Kasumi-1 (cell line): Measurements from ENCODE around the gene CAND2.

Source experiments
- DNase-seq, 2 experiments: peaks; one replicate each; lab custom pipeline; 2025; lab: John Stamatoyannopoulos, UW

CAND2 gene

DNA sequence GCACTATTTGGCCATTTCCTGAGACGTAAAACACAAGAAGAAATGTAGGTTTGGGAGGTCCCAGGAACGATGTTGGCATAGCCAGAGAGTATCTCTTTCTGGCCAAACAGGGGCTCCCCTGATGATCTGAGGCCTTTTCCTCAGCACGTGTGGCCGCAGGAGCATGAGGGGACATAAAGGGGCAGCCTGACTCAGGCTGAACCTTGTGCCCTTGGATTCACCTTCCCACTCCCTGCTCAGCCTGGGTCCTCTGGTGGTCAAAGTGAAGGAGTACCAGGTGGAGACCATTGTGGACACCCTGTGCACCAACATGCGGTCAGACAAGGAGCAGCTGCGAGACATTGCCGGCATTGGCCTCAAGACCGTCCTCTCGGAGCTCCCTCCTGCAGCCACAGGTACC lies 10.6 kb downstream of the CAND2 start:
- DNase-seq = no peak

DNA sequence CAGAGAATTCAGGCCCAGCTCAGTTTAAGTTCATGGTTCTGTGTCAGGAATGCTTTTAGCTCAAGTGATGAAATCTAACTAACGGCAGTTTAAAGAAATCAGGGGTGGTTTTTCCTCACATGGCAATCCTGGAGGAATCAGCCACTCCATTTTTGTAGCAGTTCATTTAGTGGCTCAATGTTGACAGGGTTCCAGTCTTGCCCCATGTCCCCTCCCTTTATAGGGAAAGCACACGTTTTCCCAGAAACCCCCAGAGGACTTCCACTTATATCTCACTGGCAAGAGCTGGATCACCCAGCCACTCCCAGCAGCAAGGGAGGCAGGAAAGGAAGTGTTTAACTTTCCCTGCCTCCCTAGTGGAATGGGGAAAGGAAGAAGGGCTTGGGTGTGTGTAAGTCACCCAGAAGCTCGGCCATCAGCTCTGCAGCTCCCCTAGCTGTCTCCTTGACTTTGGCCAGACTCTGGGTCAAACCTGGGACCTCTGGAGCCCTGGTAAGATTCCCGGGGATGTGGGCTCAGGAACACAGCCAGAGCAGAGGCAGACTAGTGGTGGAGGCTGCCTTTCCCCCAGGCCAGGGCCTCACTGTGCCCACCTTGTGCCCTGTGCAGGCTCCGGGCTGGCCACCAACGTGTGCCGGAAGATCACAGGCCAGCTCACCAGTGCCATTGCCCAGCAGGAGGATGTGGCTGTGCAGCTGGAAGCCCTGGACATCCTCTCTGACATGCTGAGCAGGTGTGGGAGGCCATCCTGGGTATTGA lies 11.3 kb downstream of the CAND2 start:
- DNase-seq = no peak

DNA sequence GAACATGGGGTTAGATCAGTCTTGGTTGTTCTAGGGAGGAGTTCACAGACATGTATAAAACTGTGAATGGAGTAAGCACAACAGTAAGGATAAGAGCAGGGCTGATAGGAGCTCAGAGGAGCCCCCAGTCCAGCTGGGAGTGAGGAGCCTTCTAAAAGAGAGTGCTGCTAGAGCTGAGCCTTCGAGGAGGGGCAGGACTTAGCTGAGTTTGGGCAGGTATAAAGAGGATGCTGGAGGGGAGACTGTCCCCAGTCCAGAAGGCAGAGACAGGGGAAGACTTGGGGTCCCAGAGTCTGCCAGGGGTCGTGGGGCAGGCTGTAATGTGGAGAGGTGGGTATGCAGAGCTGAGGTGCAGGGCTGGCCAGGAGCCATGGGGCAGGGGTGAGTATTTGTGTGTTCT lies 12.1 kb downstream of the CAND2 start:
- no peak for DNase-seq

GRCh38 chr3:12809001-12809400 lies 12.5 kb downstream of the CAND2 start:
- no peak for DNase-seq

DNA sequence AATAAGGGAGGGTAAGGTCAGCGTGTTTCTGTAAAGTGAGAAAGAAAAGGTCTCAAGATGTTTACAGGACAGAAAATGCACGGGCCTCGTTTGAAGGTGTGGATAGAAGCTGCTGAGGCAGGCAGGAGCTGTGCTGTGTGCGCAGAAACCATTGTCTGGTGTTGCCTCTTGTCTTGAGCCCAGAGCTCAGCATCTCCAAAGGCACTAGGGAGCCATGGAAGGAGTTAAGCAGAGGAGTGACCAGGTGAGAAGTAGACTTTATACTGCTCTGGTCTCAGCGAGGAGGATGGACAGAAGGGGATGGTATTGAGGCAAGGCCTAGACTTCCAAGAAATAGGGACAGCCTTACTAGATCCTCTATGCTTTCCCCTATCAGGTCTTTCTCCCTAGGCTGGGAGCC lies 13.0 kb downstream of the CAND2 start:
- DNase-seq = no peak

DNA sequence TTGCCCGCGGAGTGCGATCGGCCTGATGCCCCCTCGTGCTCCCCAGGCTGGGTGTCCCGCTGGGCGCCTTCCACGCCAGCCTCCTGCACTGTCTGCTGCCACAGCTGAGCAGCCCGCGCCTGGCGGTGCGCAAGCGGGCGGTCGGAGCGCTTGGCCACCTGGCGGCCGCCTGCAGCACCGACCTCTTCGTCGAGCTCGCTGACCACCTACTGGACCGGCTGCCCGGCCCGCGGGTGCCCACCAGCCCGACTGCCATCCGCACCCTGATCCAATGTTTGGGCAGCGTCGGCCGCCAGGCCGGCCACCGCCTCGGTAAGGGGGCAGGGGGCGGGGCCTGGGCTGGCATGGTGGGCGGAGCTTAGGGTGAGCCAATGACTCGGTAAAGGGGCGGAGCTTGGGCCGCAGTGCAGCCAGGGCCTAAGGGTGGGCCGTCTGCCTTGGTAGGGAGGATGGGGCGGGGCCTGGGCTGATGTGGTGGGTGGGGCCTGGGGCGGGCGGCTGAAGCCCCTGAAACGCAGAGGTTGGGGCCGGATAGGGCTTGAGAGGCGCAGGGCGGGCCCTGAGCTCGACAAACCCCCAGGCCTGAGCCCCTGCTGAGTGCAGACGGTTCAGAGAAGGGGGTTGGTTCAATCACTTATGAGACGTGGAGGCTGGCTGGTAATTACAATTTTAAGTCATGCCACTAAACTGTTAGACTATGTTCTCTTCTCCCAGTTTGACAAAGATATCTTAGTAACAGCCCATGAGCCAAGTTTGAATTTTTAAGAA lies 13.7 kb downstream of the CAND2 start:
- DNase-seq = peak; percentile 85 to 93

GRCh38 chr3:12810961-12811360 lies 14.5 kb downstream of the CAND2 start:
- no peak for DNase-seq

DNA sequence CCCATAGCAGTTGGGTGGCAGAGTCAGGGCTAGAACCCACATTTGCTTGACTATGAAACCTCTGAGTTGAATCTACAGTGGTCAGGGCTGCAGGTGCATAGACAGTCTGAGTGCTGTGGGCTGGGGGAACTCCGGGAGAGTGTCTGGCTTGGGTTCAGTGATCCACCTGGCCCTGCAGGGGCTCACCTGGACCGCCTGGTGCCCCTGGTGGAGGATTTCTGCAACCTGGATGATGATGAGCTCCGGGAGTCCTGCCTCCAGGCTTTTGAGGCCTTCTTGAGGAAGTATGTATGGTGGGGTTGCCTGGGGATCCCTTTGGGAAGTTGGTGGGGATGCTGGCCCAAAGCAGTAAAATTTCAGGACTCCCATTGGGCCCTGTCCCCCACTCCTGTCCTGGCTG lies 16.3 kb downstream of the CAND2 start:
- DNase-seq = no peak

GRCh38 chr3:12813967-12814366 lies 17.5 kb downstream of the CAND2 start:
- DNase-seq = no peak

DNA sequence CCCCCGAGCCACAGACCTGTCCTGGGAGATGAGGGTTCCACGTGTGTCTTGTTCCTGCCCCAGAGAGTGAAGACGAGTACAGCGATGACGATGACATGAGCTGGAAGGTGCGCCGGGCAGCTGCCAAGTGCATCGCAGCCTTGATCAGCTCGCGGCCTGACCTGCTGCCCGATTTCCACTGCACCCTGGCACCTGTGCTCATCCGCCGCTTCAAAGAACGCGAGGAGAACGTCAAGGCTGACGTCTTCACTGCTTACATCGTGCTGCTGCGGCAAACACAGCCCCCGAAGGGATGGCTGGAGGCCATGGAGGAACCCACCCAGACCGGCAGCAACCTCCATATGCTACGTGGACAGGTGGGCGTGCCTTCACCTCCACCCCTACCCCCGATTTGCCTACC lies 18.6 kb downstream of the CAND2 start:
- DNase-seq = no peak

DNA sequence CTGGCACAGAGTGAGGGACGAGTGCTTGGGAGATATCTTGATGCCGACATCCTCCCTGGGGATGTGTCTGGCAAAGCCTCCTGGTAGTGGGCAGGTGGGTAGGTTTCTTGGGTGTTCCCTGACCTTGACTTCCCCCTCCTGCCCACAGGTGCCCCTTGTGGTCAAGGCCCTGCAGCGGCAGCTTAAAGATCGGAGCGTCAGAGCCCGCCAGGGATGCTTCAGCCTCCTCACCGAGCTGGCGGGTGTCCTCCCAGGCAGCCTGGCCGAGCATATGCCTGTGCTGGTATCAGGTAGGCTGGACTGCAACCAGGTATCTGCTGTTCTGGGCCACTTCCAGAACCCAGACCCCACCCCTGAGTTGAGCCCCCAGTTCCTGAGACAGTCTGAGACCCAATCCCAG lies 19.2 kb downstream of the CAND2 start:
- DNase-seq = no peak

GRCh38 chr3:12816521-12817342 lies 20.3 kb downstream of the CAND2 start:
- DNase-seq = no peak

GRCh38 chr3:12817343-12817710 lies 20.8 kb downstream of the CAND2 start:
- DNase-seq = peak; percentile 13 to 23

DNA sequence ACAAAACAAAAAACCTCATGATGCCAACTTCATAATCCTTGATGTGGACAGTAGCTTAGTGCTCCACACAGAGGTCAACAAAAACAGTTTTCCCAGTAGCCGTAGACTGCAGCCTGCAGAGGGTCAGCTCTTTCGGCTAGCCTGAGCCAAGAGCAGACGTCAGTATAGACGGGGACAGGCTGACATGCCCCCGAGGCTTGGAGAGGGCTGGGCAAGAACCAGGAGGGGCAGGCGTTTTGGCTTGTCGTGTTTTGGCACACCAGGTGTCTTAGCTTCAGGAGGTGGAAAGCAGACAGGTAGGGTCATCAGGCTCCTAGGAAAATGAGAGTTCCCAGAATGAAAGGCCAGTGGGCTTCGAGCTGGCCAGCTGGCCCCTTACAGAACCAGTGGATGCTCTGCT lies 21.8 kb downstream of the CAND2 start:
- no peak for DNase-seq

DNA sequence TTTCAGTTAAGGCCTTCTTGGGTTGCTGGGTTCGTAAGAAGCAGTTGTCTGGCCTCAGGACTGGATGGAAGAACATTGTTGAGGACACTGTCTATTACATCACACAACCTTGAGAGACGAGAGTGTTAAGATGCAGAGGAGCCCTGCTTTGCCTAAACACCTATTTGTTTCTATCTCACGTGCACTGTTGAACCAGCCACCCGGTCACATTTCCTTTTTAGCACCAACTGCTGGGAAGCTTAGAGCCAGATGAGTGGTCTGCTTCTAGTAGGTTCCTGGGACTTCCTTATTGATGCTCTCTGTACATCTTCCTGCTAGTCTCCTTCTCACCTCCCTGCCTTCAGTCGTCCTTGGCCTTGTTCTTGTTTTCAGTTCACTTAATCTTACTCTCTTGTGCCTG lies 22.3 kb downstream of the CAND2 start:
- DNase-seq = no peak

GRCh38 chr3:12822725-12823373 lies 26.4 kb downstream of the CAND2 start:
- DNase-seq = peak; percentile 73 to 80

- no peak for DNase-seq
Measured at GRCh38 chr3:12824299-12824698, 27.8 kb downstream of the CAND2 start.

DNA sequence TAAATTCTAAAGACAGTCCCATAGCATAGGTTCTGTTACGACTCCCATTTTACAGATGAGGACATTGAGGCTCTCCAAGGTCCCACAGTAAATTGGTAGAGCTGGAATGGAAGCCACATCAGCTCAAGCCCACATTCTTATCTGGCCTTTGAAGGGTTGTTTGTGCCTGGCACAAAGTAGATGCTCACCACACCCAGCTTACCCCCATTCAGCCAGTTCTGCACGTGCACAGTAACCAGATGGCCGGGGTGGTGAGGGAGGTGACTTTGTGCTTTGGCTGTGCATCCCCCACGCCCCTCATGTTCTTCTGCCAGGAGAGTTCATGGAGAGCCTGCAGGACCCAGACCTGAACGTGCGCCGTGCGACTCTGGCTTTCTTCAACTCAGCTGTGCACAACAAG lies 28.7 kb downstream of the CAND2 start:
- no peak for DNase-seq

GRCh38 chr3:12828751-12829150 lies 32.3 kb downstream of the CAND2 start:
- no peak for DNase-seq

- no peak for DNase-seq
Measured at GRCh38 chr3:12829404-12829803, 32.9 kb downstream of the CAND2 start.

GRCh38 chr3:12829886-12830784 lies 33.7 kb downstream of the CAND2 start:
- DNase-seq = no peak
